ENCODE results near the gene IGFL2. TPM values are rescaled to one million over a fixed set of nuclear protein-coding genes. Genes with fewer than 3 reads are reported as not detected.
"Not testable (repeated sequence)": the region's sequence is repeated elsewhere in the genome, so short reads cannot be mapped to it uniquely, and the experiment has no call there.

IGFL2 gene
- total RNA-seq, 1 donor from 2014 or later = not detected

DNA sequence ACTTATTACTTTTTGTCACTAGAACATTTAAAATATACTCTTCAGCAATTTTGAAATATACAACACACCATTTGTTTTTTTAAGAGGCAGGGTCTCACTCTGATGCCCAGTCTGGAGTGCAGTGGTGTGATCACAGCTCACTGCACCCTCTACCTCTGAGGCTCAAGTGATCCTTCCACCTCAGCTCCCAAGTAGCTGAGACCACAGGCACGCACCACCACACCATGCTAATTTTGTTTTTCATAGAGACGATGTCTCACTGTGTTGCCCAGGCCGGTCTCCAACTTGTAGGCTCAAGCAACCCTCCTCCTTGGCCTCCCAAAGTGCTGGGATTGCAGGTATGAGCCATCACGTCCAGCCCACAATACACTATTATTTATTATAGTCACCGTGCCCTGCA lies 2.6 kb downstream of the IGFL2 start:
- DNase-seq (ENCODE audit: low spot score) = no peak

DNA sequence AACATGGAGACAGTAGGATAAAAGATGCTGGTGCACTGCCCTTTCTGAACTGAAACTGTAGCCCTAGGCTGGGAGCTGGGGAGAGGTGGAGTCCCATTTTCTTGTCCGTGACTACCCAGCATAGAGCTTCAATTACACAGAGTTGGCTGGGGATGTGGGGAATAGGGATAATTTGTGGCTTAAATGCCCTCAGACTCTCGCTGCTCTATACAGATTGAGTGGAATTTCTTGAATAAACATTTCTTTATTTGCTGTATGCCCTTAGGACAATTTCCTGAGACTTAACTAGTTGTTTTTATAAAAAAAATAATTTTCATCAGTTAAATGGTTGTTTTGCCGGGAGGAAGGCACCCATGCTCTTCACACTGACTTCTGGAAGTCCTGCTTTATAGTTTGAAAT lies 7.2 kb downstream of the IGFL2 start:
- no peak overlapping the region for H3K4me3 Mint-ChIP-seq (ENCODE audit: unreplicated experiment)
- TF ChIP-seq CTCF (IDR thresholded peaks at IDR 0.05; ENCODE audit: unreplicated experiment) = no peak
- H3K36me3 Mint-ChIP-seq (ENCODE audit: low read depth, unreplicated experiment) = no peaks in the 10 kb centered on the region
- DNase-seq (ENCODE audit: low spot score) = no peak
- peaks cover 7% of the 10 kb centered on the region for H3K4me1 Mint-ChIP-seq (ENCODE audit: unreplicated experiment)
- no peaks in the 10 kb centered on the region for H3K27me3 Mint-ChIP-seq (ENCODE audit: unreplicated experiment)
- H3K9me3 Mint-ChIP-seq (ENCODE audit: unreplicated experiment) = no peaks in the 10 kb centered on the region
- no peak overlapping the region for H3K27ac Mint-ChIP-seq (ENCODE audit: unreplicated experiment)

More for the DNA sequence above, 2.6 kb downstream of the IGFL2 start:
- peaks cover 15% of the 10 kb centered on the region for H3K4me1 Mint-ChIP-seq (ENCODE audit: unreplicated experiment)
- no peaks in the 10 kb centered on the region for H3K36me3 Mint-ChIP-seq (ENCODE audit: low read depth, unreplicated experiment)
- no peak overlapping the region for H3K27ac Mint-ChIP-seq (ENCODE audit: unreplicated experiment)
- no peaks in the 10 kb centered on the region for H3K27me3 Mint-ChIP-seq (ENCODE audit: unreplicated experiment)
- no peak for TF ChIP-seq CTCF (IDR thresholded peaks at IDR 0.05; ENCODE audit: unreplicated experiment)
- H3K4me3 Mint-ChIP-seq (ENCODE audit: unreplicated experiment) = no peak overlapping the region
- no peaks in the 10 kb centered on the region for H3K9me3 Mint-ChIP-seq (ENCODE audit: unreplicated experiment)

- no peaks in the 10 kb centered on the region for H3K36me3 Mint-ChIP-seq (ENCODE audit: low read depth, unreplicated experiment)
- no peak overlapping the region for H3K4me3 Mint-ChIP-seq (ENCODE audit: unreplicated experiment)
- H3K4me1 Mint-ChIP-seq (ENCODE audit: unreplicated experiment) = no peaks in the 10 kb centered on the region
- no peak overlapping the region for H3K27ac Mint-ChIP-seq (ENCODE audit: unreplicated experiment)
- no peak for TF ChIP-seq CTCF (IDR thresholded peaks at IDR 0.05; ENCODE audit: unreplicated experiment)
- no peak for DNase-seq (ENCODE audit: low spot score)
- H3K9me3 Mint-ChIP-seq (ENCODE audit: unreplicated experiment) = no peaks in the 10 kb centered on the region
- peaks cover 6% of the 10 kb centered on the region for H3K27me3 Mint-ChIP-seq (ENCODE audit: unreplicated experiment)
These were observed 11.6 kb downstream of the IGFL2 start for GRCh38 chr19:46159418-46160232.

DNA sequence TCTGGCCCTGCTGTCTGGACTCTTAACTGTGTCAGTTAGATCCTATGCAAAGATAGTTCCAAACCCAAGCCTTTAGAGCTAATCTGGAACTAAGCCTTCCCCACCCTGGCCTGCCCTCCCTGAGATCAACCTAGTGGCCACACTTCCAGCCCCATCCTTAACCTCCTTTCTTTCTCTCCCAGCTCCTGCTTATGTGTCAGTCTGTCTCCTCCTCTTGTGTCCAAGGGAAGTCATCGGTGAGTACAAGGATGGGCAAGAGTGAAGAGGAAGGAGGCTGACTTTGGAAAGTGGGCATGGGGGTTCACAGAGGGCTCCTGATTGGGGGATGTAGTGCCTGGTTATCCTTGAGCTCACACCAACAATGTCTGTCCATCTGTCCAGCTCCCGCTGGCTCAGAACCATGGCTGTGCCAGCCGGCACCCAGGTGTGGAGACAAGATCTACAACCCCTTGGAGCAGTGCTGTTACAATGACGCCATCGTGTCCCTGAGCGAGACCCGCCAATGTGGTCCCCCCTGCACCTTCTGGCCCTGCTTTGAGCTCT lies 12.3 kb downstream of the IGFL2 start:
- H3K36me3 Mint-ChIP-seq (ENCODE audit: low read depth, unreplicated experiment) = no peaks in the 10 kb centered on the region
- no peak overlapping the region for H3K27ac Mint-ChIP-seq (ENCODE audit: unreplicated experiment)
- TF ChIP-seq CTCF (IDR thresholded peaks at IDR 0.05; ENCODE audit: unreplicated experiment) = no peak
- H3K4me1 Mint-ChIP-seq (ENCODE audit: unreplicated experiment) = no peaks in the 10 kb centered on the region
- peaks cover 6% of the 10 kb centered on the region for H3K27me3 Mint-ChIP-seq (ENCODE audit: unreplicated experiment)
- no peak overlapping the region for H3K4me3 Mint-ChIP-seq (ENCODE audit: unreplicated experiment)
- no peak for DNase-seq (ENCODE audit: low spot score)
- H3K9me3 Mint-ChIP-seq (ENCODE audit: unreplicated experiment) = no peaks in the 10 kb centered on the region

GRCh38 chr19:46161642-46162257 lies 13.7 kb downstream of the IGFL2 start:
- not testable (repeated sequence) for DNase-seq (ENCODE audit: low spot score); H3K36me3 Mint-ChIP-seq (ENCODE audit: low read depth, unreplicated experiment); H3K27ac Mint-ChIP-seq (ENCODE audit: unreplicated experiment); H3K9me3 Mint-ChIP-seq (ENCODE audit: unreplicated experiment); H3K27me3 Mint-ChIP-seq (ENCODE audit: unreplicated experiment); H3K4me1 Mint-ChIP-seq (ENCODE audit: unreplicated experiment); H3K4me3 Mint-ChIP-seq (ENCODE audit: unreplicated experiment)

Measured in endothelial cell (in vitro differentiated cells).